Astrocyte of the cerebellum (primary cell): ENCODE measurements around the gene PDE7B.

Experiments
- DNase-seq: peaks from one replicate; pipeline ENCODE4 v3.0.0-alpha.2; 2011; ENCODE audit warnings: low read depth
- H3K4me3 ChIP-seq: 2 replicates; pipeline ENCODE4 v1.5.1; 2011; ENCODE audit warnings: mild to moderate bottlenecking, low read depth, low read length, moderate library complexity
- in situ Hi-C: cut with HindIII; loops from 2 replicates; pipeline ENCODE4 v1.10.0; 2017; ENCODE audit warnings: low sequenced_read_pairs
- TF ChIP-seq, protein P1 (sequence below): IDR thresholded peaks from 2 replicates; pipeline ENCODE4 v1.5.1; 2012; ENCODE audit warnings: low read length, low read depth, moderate library complexity, mild to moderate bottlenecking; ENCODE audit errors: missing control alignments

Gene PDE7B

DNA sequence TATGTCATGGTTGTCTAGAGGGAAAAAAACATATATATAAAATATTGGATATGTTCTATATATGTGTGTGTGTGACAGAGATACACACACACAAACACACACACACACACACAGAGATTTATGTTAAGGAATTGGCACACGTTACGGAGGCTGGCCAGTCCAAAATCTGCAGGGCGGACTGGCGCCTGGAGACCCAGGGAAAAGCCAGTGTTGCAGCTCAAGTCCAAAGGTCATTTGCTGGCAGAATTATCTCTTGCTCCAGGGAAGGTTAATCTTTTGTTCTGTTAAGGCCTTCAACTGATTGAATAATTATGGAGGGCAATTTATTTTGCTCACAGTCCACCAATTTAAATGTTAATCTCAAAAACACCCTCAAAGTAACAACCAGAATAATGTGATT lies 37.5 kb upstream of the PDE7B start:
- in situ Hi-C loops, result no loop called here
- TF ChIP-seq, protein P1, sequence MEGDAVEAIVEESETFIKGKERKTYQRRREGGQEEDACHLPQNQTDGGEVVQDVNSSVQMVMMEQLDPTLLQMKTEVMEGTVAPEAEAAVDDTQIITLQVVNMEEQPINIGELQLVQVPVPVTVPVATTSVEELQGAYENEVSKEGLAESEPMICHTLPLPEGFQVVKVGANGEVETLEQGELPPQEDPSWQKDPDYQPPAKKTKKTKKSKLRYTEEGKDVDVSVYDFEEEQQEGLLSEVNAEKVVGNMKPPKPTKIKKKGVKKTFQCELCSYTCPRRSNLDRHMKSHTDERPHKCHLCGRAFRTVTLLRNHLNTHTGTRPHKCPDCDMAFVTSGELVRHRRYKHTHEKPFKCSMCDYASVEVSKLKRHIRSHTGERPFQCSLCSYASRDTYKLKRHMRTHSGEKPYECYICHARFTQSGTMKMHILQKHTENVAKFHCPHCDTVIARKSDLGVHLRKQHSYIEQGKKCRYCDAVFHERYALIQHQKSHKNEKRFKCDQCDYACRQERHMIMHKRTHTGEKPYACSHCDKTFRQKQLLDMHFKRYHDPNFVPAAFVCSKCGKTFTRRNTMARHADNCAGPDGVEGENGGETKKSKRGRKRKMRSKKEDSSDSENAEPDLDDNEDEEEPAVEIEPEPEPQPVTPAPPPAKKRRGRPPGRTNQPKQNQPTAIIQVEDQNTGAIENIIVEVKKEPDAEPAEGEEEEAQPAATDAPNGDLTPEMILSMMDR, result no peak
- DNase-seq, result no peak
- H3K4me3 ChIP-seq, result no peak overlapping the region

DNA sequence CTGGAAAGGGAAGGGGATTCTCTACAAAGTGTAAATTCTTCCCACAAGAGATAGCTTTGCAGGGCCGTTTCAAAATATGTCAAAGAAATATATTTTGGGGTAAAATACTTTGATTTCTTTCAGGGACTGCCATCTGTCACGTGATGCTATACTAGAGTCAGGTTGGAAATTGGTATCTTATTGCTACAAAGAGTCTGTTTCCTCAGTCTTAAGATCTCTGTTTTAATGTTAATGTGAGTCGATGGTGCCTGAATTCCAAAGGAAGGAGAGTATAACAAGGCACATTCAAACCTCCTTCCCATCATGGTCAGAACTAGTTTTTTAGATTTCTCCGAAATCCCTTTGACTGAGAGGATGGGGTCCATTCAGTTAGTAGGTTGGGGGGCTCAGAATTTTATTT lies 36.3 kb upstream of the PDE7B start:
- no peak for DNase-seq
- H3K4me3 ChIP-seq, result no peak overlapping the region
- in situ Hi-C loops, result no loop called here
- TF ChIP-seq, protein P1, result no peak

DNA sequence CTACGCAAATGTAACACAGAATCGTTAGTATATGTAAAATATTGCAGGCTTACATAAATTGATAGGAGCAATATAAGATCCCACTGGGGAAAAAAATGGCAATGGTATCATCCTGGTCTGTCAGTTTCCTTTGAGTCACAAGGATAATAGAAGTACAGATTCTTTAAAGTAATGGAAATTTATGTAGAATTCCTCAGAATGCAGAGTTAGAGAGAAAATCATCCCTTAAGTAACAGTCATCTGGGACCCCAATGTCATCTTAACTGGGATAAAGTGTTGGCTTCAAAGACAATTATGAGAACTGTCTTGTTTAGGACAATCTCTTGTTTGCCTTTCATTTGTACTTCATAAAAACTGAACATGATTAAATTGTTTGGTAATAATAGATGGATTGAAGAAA lies 34.5 kb upstream of the PDE7B start:
- DNase-seq, result no peak
- TF ChIP-seq, protein P1, result no peak
- no peak overlapping the region for H3K4me3 ChIP-seq
- in situ Hi-C loops, result no loop called here

DNA sequence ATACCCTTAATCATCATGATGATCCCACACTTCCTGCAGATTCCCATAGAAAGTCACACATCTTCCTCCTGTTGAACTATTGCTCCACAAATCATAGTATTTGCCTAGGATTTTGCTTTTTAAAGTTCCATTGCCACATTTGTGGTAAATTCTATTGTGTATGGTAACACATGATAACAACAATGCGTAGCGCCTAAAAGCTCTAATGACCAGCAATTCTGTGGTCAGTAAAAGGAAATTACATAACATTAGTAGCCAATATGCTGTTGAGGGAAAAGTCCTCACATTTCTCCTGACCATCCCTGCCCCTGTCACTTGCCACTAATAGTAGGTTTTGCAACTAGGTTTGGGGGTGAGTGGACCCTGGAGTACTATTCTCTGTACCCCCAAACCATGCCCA lies 31.8 kb upstream of the PDE7B start:
- TF ChIP-seq, protein P1, result no peak
- in situ Hi-C loops, result no loop called here
- no peak for DNase-seq
- H3K4me3 ChIP-seq, result no peak overlapping the region

DNA sequence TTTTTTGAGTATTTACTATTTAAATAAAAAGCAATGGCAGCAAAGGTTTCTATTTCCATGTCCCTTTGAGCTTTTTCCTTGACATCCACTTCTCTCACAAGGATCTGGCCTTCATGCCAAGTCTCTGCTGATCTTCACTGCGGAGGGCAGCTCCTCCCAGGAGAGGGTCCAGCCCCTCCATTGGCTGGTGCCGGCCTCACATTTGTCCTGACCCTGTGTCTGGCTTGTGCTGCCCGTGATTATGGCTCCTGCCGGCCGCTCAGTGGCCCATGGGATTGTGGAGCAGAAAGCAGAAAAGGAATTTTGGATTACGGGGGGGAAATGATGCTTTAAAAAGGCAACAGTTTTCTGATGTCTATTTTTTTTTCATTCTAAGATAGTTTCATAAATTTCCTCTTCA lies 31.2 kb upstream of the PDE7B start:
- in situ Hi-C loops, result no loop called here

DNA sequence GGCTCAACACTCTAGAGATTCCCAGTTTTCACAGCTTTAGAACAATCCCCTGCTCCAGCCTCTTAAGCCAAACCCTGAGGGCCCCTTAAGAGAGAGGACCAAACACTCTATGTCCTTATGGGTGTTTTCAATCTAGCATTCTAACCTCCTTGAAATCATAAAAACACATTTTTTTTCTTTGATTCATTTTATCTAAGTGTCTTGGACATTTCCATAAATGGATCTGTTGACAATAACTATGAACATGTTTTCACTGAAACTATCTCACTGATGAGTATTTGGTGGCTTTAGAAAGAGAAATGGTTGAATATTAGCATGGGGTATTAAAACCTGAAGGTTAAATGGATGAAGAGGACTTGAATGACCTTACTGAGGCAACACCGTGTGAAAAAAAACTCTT lies 27.6 kb upstream of the PDE7B start:
- no peak for DNase-seq
- TF ChIP-seq, protein P1, result no peak

More for the DNA sequence above, 31.2 kb upstream of the PDE7B start:
- no peak overlapping the region for H3K4me3 ChIP-seq
- DNase-seq, result no peak
- TF ChIP-seq, protein P1, result no peak

More for the DNA sequence above, 27.6 kb upstream of the PDE7B start:
- H3K4me3 ChIP-seq, result no peak overlapping the region
- in situ Hi-C loops, result no loop called here
